Kidney capillary endothelial cell (primary cell): Measurements from ENCODE around the gene TNFRSF9.

Experiments used
- DNase-seq: peaks from one replicate; pipeline ENCODE4 v3.0.0-alpha.2; 2018; ENCODE audit warnings: low spot score

The TNFRSF9 gene

DNA sequence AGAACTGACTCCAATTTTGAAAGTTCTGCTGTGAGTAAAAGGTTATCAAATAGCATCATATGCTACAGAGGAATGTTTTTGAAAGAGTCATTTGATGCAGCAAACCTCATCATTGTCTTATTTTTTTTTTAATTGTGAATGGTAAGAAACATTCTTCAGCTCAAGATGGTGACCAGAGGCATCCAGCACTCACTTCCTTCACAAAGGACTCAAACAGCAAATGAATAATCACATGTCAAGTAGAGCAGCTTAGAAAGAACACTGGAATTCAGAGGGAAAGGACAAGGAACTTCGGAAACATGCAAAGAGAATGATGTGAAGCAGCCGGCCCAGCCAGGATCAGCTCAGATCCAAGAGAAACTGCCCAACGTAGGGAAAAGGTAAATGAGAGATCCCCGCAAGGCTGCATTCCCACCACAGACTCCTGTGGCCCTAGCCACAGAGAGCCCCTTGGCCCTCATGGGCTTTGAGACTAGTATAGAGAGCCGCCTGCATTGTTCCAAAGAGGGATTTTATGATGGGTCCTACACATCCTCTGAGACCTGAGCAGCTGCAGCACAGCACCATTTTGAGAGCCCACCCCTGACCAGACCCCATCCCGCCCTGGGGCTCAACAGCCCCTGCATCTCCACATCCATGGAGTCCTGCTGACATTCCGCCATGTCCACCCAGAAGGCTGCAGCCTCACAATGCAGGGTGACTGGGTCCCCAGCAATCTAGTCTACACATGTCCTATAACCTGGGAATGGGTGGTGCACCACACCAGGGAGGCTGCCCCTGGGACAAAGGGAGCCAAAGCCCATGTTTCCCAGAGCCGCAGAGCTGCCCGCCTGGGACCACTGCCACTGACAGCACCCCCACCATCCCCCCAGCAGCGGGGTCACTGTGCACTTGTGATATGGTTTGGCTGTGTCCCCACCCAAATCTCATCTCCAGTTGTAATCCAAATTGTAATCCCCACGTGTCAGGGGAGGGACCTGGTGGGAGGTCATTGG, 66.5 kb downstream of the TNFRSF9 start:
- no peak for DNase-seq

GRCh38 chr1:7871136-7871535, 69.5 kb downstream of the TNFRSF9 start:
- DNase-seq = no peak

- DNase-seq = no peak
Observed at GRCh38 chr1:7869136-7869920, 71.3 kb downstream of the TNFRSF9 start.

- no peak for DNase-seq
Observed at GRCh38 chr1:7868070-7868780, 72.4 kb downstream of the TNFRSF9 start.

DNA sequence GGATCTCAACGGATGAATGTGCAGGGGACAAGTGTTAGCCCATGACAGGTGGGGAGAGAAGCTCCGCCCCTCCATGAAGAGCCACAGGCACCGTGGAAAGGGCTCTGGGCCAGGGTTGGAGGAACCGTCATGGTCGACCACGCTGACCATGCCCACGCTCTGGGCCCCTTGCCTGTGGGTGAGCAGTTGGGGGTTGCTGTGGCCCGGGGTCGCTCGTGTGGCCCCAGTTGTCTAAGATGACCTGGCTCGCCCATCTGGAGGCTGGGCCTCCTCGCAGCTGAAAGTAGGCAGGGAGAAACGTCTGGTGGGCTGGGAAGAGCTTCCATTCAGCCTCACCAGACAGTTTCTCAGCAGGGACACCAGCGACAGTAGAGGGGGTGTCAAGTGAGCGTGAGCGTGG, 74.7 kb downstream of the TNFRSF9 start:
- DNase-seq = no peak
